ENCODE results near the gene CIDEB.

GRCh38 chr14:24260026-24260779 is 47.6 kb downstream of the CIDEB start:
- no peak for TF ChIP-seq RAD21 (conservative IDR thresholded peaks at IDR 0.05)
- TF ChIP-seq, protein P1, sequence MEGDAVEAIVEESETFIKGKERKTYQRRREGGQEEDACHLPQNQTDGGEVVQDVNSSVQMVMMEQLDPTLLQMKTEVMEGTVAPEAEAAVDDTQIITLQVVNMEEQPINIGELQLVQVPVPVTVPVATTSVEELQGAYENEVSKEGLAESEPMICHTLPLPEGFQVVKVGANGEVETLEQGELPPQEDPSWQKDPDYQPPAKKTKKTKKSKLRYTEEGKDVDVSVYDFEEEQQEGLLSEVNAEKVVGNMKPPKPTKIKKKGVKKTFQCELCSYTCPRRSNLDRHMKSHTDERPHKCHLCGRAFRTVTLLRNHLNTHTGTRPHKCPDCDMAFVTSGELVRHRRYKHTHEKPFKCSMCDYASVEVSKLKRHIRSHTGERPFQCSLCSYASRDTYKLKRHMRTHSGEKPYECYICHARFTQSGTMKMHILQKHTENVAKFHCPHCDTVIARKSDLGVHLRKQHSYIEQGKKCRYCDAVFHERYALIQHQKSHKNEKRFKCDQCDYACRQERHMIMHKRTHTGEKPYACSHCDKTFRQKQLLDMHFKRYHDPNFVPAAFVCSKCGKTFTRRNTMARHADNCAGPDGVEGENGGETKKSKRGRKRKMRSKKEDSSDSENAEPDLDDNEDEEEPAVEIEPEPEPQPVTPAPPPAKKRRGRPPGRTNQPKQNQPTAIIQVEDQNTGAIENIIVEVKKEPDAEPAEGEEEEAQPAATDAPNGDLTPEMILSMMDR (IDR thresholded peaks at IDR 0.05; ENCODE audit: poor library complexity, severe bottlenecking) = no peak
- TF ChIP-seq REST (IDR thresholded peaks at IDR 0.05; ENCODE audit: borderline replicate concordance) = no peak

Measured in neural cell (in vitro differentiated cells).